Immature natural killer cell (primary cell): ENCODE results near the gene TBC1D14. TPM values are rescaled to one million over a fixed set of nuclear protein-coding genes. Genes with fewer than 3 reads are reported as not detected.
A peak's percentile ranks its signal among the peaks of the same experiment; 100 is the strongest.
"Not testable (repeated sequence)": the region's sequence is repeated elsewhere in the genome, so short reads cannot be mapped to it uniquely, and the experiment has no call there.

ENCODE experiments used
- DNase-seq, 3 donors: peaks; one replicate each; pipeline ENCODE4 v3.0.0; 2022; ENCODE audit warnings: mixed read lengths in 1 of 3
- H3K27ac Mint-ChIP-seq, 6 donors: one replicate each; pipeline ENCODE4 v1.8.0; 2020; ENCODE audit warnings: mixed read lengths in 6 of 6, mild to moderate bottlenecking in 5 of 6, inconsistent platforms in 4 of 6, moderate library complexity in 3 of 6
- H3K27me3 Mint-ChIP-seq, 3 donors: one replicate each; pipeline ENCODE4 v1.8.0; 2020 to 2021; ENCODE audit warnings: low read depth in 3 of 3, mild to moderate bottlenecking in 3 of 3, mixed read lengths in 3 of 3, moderate library complexity in 3 of 3, inconsistent platforms in 1 of 3
- H3K36me3 Mint-ChIP-seq, 3 donors: one replicate each; pipeline ENCODE4 v1.8.0; 2020; ENCODE audit warnings: mixed read lengths in 3 of 3, inconsistent platforms in 2 of 3, mild to moderate bottlenecking in 2 of 3
- H3K4me1 Mint-ChIP-seq, 2 donors: one replicate each; pipeline ENCODE4 v1.8.0; 2020; ENCODE audit warnings: inconsistent platforms in 2 of 2, mild to moderate bottlenecking in 2 of 2, mixed read lengths in 2 of 2, moderate library complexity in 1 of 2
- H3K4me3 Mint-ChIP-seq, 5 donors: one replicate each; pipeline ENCODE4 v1.8.0; 2020; ENCODE audit warnings: mild to moderate bottlenecking in 5 of 5, mixed read lengths in 5 of 5, inconsistent platforms in 3 of 5, moderate library complexity in 3 of 5
- H3K9me3 Mint-ChIP-seq, 6 donors: one replicate each; pipeline ENCODE4 v1.8.0; 2020; ENCODE audit warnings: mild to moderate bottlenecking in 6 of 6, mixed read lengths in 6 of 6, inconsistent platforms in 4 of 6, moderate library complexity in 3 of 6
- polyA plus RNA-seq, 3 donors: library from polyadenylated mRNA; unstranded; fragments of 300-500 nt; fragmentation: Illumina TruSeq; gene quantifications; one replicate each; pipeline ENCODE4 v1.2.3, GENCODE V29; 2021

TBC1D14 gene
- polyA plus RNA-seq, 3 donors from 2014 or later, result 25.6 to 39.8 (median 26.6) TPM

DNA sequence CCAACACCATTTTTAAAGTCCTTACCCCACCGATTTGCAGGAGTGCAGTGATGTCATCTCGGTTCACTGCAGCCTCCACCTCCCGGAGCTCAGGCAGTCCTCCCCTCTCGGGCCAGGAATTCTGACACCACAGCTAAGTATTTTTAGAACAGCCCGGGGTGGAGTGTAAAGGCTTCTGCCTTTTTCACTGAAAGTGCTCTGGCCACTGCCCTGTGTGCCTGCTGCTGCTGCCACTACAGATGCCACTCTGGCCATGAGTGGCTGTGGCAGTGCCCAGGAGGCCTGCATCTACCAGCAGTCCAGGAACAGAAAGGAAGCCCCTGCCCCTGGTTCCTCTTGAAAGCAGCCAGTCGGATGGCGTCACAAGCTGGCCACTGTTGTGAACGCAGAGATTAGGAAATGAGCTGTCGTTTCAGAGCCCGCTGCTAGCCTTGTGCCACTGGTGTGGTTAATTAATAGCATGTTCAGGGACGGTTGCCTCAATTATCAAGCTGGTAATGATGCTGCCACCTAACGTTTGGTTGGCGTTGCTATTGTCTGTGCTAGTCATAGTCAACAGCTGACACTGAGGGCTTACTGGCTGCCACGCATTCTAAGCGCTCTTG is 23.6 kb upstream of the TBC1D14 start:
- Mint-ChIP-seq H3K9me3 (no peaks in the 10 kb centered on the region), H3K27ac (peak overlapping the region; percentile 25 to 79 (median 64)), H3K4me1 (peaks cover 15 to 21% of the 10 kb centered on the region in 2 donors), H3K27me3 (no peaks in the 10 kb centered on the region), H3K36me3 (peaks cover 8 to 21% (median 8%) of the 10 kb centered on the region in 3 donors), H3K4me3 (no peak overlapping the region)
- peak in 2 of 3 donors; percentile 10 to 43 for DNase-seq

DNA sequence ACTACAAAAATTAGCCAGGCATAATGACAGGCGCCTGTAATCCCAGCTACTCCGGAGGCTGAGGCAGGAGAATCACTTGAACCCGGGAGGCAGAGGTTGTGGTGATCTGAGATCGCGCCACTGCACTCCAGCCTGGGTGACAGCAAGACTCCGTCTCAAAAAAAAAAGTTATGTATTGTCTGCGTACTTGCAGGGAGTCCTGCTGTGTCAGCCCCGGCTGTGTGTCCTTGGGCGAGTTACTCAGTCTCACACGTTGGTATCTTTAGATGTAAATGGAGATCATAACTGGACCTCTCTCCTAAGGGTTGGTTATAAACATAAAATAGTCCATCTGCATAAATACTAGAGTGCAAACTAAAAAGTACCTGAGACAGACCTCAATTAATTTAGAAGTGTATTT is 22.7 kb upstream of the TBC1D14 start:
- peak overlapping the region in 2 of 6 donors; percentile 14 to 19 for H3K27ac Mint-ChIP-seq
- peaks cover 24 to 29% of the 10 kb centered on the region in 2 donors for H3K4me1 Mint-ChIP-seq
- no peaks in the 10 kb centered on the region for H3K9me3 Mint-ChIP-seq
- peaks cover 4 to 12% (median 8%) of the 10 kb centered on the region in 3 donors for H3K36me3 Mint-ChIP-seq
- DNase-seq, result no peak
- no peak overlapping the region for H3K4me3 Mint-ChIP-seq
- no peaks in the 10 kb centered on the region for H3K27me3 Mint-ChIP-seq

DNA sequence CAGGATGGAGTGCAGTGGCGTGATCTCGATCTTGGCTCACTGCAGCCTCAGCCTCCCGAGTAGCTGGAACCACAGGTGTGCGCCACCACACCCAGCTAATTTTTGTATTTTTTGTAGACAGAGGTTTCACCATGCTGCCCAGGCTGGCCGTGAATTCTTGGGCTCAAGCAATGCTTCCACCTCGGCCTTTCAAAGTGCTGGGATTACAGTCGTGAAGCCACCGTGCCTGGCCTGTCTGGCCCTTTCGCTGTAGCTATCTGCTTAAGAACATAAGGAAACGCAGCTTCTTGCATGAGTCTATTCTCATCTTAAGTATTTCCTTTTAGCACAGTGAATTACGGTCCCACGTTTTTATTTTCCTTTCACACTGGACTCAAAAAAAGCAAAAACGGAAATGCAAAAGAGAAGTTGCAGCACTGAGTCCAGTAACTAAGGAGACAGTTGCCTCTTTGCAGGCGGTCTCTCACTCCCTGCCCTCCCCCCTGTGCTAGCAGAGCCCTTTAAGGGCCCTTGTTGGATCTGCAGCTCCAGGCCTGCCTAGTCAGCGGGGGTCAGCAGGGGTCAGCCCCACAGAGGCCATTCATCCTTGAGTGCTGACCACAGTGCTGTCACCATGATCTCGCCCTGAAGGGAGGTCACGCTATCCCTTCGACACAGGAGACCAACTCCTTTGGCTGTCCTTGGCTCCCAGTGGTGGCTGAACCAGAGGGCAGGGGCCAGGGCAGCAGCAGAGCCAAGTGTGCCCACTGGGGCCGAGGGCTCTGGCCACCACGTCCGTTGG is 21.8 kb upstream of the TBC1D14 start:
- H3K36me3 Mint-ChIP-seq, result peaks cover 4 to 5% (median 4%) of the 10 kb centered on the region in 3 donors
- DNase-seq, result no peak
- H3K4me3 Mint-ChIP-seq, result no peak overlapping the region
- no peaks in the 10 kb centered on the region for H3K27me3 Mint-ChIP-seq
- H3K27ac Mint-ChIP-seq, result no peak overlapping the region
- peaks cover 33 to 38% of the 10 kb centered on the region in 2 donors for H3K4me1 Mint-ChIP-seq
- H3K9me3 Mint-ChIP-seq, result peaks cover 0 to 2% (median 0%) of the 10 kb centered on the region in 6 donors

DNA sequence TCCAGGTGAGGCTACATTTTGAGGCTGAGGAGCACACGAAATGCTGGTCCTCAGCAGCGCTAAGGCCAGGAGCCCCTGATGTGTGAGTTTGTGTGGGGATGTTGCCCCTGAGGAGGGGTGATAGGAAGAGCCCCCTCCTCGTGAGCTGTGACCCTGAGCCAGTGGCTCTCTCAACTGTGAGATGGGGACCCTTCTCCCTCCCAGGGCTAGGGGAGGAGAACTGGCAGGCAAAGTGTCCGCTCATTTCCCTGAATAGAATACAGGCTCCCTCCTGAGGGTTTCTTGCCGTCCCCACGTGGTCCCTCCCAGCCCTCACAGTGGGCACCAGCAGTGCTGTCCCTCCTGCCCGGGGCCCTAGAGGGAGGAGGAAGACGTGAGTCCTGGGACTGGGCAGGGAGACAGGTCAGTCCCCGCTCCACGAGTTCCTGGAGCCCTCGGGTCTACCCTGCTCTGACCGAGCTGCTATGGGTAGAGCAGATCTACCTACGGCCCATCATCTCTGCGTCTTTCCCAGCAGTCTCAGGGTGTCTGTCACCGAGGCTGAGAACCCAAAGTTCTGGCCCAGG is 21.0 kb upstream of the TBC1D14 start:
- no peak overlapping the region for H3K27ac Mint-ChIP-seq
- H3K36me3 Mint-ChIP-seq, result peaks cover 0 to 4% (median 0%) of the 10 kb centered on the region in 3 donors
- H3K9me3 Mint-ChIP-seq, result peaks cover 0 to 2% (median 0%) of the 10 kb centered on the region in 6 donors
- H3K4me3 Mint-ChIP-seq, result no peak overlapping the region
- DNase-seq, result no peak
- peaks cover 40 to 45% of the 10 kb centered on the region in 2 donors for H3K4me1 Mint-ChIP-seq
- H3K27me3 Mint-ChIP-seq, result no peaks in the 10 kb centered on the region

DNA sequence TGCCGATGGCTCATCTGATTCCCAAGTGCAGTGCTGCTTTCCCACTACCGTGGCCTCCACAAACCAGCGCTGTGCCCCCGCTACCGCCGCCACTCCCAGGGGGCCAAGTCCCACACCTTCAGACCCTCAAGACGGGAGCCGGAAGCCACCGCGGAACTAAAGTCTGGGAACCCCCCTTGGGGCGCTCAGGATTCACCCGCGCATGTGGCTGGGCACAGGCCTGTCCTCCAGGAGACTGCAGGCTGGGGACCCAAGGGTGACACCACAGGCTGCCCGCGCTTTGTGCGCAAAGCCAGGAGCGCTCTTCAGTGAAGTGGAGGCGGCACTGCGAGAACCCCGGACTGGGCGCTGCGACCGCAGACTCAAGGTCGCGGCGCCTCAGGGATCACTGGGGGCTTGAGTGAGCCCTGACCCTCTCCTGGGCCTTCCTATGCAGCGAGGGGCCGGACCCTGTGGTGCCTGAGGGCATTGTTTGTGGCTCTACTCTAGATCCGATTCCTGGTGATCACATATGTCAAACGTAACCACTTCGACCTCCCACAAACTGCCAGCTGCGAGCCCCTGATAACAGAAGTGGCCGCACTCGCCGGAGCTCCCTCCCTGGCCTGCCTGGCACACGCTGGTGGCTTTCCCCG is 20.4 kb upstream of the TBC1D14 start:
- Mint-ChIP-seq H3K9me3 (peaks cover 0 to 2% (median 0%) of the 10 kb centered on the region in 6 donors), H3K27me3 (no peaks in the 10 kb centered on the region), H3K27ac (no peak overlapping the region), H3K4me1 (peaks cover 43 to 52% of the 10 kb centered on the region in 2 donors), H3K36me3 (peaks cover 0 to 4% (median 0%) of the 10 kb centered on the region in 3 donors), H3K4me3 (no peak overlapping the region)
- DNase-seq, result no peak

DNA sequence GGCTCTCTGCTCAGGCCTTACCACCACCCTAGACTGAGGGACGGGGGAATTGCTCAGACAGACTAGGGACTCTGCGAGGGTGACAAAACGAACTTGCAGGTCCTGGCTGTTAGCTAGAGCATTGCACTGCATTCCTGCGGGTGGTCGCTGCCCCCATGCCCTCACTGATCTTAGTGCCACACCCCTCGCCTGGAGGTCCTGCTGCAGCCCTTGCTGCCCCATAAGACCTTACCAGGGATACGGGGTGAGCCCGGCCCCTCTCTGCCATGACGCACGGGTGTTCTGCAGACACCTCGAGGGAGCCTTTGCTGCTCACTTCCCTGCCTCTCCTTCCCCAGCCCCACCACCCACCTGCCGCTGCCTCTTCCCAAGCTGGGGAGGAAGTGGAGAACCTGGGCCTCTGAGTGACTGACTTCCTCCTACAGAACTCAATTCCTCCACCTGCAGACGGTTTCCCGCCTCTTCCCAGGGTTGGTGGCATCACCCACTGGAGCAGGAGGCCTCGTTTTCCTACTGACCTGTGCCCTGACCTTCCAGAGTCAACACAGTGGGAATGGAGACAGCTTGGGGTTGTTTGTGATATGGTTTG is 19.8 kb upstream of the TBC1D14 start:
- no peak for DNase-seq
- H3K4me3 Mint-ChIP-seq, result no peak overlapping the region
- H3K27me3 Mint-ChIP-seq, result no peaks in the 10 kb centered on the region
- peaks cover 43 to 54% of the 10 kb centered on the region in 2 donors for H3K4me1 Mint-ChIP-seq
- peak overlapping the region in 1 of 6 donors; percentile 45 for H3K27ac Mint-ChIP-seq
- H3K9me3 Mint-ChIP-seq, result peaks cover 0 to 2% (median 0%) of the 10 kb centered on the region in 6 donors
- H3K36me3 Mint-ChIP-seq, result peaks cover 0 to 4% (median 0%) of the 10 kb centered on the region in 3 donors

DNA sequence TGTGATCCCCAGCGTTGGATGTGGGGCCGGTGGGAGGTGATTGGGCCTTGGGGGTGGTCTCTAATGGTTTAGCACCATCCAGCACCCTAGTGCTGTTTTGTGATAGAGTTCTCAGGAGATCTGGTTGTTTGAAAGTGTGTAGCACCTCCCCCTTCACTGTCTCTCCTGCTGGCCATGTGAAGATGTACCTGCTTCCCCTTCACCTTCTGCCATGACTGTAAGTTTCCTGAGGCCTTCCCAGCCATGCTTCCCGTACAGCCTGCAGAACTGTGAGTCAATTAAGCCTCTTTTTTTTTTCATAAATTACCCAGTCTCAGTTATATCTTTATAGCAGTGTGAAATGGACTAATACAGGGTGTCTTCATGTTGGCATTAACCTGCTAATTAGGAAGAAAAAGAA is 19.3 kb upstream of the TBC1D14 start:
- DNase-seq, result no peak
- Mint-ChIP-seq H3K36me3 (peaks cover 0 to 1% (median 0%) of the 10 kb centered on the region in 3 donors), H3K27ac (peak overlapping the region in 1 of 6 donors; percentile 45), H3K9me3 (peaks cover 0 to 2% (median 0%) of the 10 kb centered on the region in 6 donors), H3K4me1 (peaks cover 43 to 58% of the 10 kb centered on the region in 2 donors), H3K4me3 (no peak overlapping the region), H3K27me3 (no peaks in the 10 kb centered on the region)

DNA sequence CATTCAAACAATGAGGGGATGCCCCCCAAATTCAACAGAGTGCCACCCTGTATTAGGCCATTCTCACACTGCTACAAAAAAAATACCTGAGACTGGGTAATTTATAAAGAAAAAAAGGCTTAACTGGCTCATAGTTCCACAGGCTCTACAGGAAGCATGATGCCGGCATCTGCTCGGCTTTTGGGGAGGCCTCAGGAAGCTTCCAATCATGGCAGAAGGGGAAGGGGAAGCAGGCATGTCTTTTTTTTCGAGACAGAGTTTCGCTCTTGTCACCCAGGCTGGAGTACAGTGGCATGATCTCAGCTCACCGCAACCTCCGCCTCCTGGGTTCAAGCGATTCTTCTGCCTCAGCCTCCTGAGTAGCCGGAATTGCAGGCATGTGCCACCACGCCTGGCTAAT is 18.7 kb upstream of the TBC1D14 start:
- peak overlapping the region in 5 of 6 donors; percentile 11 to 77 (median 66) for H3K27ac Mint-ChIP-seq
- H3K9me3 Mint-ChIP-seq, DNase-seq, H3K4me3 Mint-ChIP-seq, H3K27me3 Mint-ChIP-seq, H3K36me3 Mint-ChIP-seq: not testable (repeated sequence)
- H3K4me1 Mint-ChIP-seq, result peaks cover 41 to 56% of the 10 kb centered on the region in 2 donors

DNA sequence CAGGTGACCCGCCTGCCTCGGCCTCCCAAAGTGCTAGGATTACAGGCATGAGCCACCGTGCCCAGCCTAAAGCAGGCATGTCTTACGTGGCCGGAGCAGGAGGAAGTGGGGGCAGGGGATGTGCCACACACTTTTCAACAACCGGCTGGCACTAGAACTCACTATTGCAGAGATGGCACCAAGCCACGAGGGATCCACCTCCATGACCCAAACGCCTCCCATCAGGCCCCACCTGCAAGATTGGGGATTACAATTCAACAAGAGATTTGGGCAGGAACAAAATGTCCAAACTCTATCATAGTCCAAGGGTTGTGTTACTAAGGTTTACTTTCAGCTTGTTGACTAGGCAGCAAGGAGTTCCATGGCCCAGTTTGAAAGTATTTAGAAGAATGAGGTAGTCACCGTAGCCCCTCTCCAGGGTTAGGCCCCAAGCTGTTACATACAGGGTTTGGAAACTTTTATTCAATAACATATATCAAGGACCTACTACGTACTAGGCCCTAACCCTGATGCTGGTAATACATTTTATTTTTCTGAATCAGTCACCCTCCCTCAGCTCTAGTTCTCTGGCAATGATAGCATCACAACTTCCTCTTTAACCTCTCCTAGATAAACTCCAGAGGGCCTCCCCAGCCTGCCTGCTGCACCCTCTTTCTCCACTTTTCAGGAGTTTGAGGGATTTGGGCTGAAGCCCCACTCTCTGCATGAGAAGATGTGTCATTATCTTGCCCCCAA is 18.0 kb upstream of the TBC1D14 start:
- H3K4me3 Mint-ChIP-seq, result peak overlapping the region; percentile 72 to 79 (median 74)
- peaks cover 0 to 2% (median 0%) of the 10 kb centered on the region in 6 donors for H3K9me3 Mint-ChIP-seq
- H3K36me3 Mint-ChIP-seq, result no peaks in the 10 kb centered on the region
- peaks cover 40 to 51% of the 10 kb centered on the region in 2 donors for H3K4me1 Mint-ChIP-seq
- peak overlapping the region; percentile 65 to 89 (median 80) for H3K27ac Mint-ChIP-seq
- H3K27me3 Mint-ChIP-seq, result no peaks in the 10 kb centered on the region
- DNase-seq, result no peak

DNA sequence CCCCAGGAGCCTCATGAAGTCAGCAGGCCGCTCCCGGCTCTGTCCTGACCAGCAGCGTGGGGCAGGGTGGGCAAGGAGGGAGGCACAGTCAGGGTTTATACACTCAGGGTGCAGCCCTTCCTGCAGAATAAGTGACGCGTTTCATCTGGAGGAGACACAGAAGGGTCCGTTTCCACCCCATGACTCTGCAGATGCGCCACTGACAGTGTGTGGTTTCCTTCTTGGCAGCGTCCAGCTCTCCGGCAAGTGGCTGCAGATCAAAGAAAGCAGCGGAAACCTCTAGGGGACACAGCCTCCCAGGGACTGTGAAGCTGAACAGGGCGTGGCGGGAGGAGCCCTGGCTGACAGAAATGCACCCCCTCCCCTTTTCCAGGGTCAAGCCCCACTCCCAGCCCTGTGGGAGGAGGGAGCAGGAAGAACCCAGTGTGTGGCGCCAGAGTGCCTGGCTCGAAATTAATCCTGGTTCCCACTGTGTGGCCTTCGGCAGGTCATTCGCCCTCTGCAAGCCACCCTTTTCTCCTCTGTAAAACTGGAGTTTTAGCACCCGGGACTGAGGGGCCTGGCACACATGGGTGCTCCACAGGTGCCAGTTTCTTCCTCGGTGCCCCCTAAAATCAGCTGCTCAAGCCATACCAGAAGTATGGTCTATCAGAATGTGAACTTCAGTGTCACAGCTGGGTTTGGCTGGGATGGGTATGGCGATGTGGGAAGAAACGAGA is 17.3 kb upstream of the TBC1D14 start:
- Mint-ChIP-seq H3K36me3 (no peaks in the 10 kb centered on the region), H3K4me3 (peak overlapping the region; percentile 72 to 79 (median 74)), H3K4me1 (peaks cover 48 to 49% of the 10 kb centered on the region in 2 donors), H3K9me3 (peaks cover 0 to 2% (median 0%) of the 10 kb centered on the region in 6 donors), H3K27ac (peak overlapping the region; percentile 74 to 89 (median 82)), H3K27me3 (no peaks in the 10 kb centered on the region)
- DNase-seq, result peak; percentile 49 to 60 (median 55)

DNA sequence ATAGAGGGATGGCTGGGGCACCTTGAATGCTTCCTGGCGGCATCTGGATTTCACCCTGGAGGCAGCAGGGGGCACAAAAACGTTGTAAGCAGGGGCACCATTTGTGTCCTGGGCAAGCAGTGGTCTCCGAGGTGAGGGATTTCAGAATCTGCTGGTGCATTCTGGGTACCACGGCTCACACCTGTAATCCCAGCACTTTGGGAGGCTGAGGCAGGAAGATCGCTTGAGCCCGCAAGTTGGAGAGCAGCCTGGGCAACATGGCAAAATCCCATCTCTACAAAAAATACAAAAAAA is 16.8 kb upstream of the TBC1D14 start:
- Mint-ChIP-seq H3K27me3 (no peaks in the 10 kb centered on the region), H3K4me1 (peaks cover 49 to 50% of the 10 kb centered on the region in 2 donors), H3K9me3 (peaks cover 0 to 2% (median 0%) of the 10 kb centered on the region in 6 donors), H3K27ac (peak overlapping the region in 4 of 6 donors; percentile 48 to 84 (median 68)), H3K4me3 (peak overlapping the region in 4 of 5 donors; percentile 72 to 79 (median 74)), H3K36me3 (no peaks in the 10 kb centered on the region)
- no peak for DNase-seq

DNA sequence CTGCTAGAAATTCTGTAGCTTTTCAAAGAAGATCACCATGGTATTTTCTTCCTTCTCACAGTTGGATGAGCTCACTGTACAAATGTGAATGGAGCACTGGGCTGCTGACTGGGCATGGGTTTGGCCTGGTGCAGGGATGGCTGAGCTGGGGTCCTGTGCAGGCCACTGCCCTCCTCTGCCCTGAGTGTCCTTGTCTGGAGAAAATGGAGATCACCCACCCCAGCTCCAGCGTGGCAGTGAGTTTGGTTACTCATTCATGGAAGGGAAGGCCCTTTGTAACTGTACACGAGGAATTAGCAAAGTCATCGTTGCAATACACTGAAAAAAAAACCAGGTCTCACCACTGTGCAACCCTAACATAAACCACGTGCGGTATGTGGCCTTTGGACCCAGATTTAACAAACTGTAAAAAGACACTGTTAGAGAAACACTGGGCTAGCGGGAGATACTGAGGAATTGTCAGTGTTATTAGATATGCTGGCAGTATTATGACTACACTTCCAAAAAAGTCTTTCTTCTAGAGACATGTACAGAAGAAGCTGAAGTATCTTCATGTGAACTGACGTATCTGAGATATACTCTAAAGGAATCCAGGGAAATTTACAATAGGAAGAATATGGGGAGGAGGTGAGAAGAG is 16.1 kb upstream of the TBC1D14 start:
- peak overlapping the region in 3 of 5 donors; percentile 15 to 57 (median 46) for H3K4me3 Mint-ChIP-seq
- H3K27me3 Mint-ChIP-seq, result no peaks in the 10 kb centered on the region

More for the DNA sequence above, 16.1 kb upstream of the TBC1D14 start:
- no peaks in the 10 kb centered on the region for H3K36me3 Mint-ChIP-seq
- no peak for DNase-seq
- H3K4me1 Mint-ChIP-seq, result peaks cover 49 to 51% of the 10 kb centered on the region in 2 donors
- H3K27ac Mint-ChIP-seq, result peak overlapping the region in 5 of 6 donors; percentile 63 to 94 (median 80)
- peaks cover 0 to 2% (median 0%) of the 10 kb centered on the region in 6 donors for H3K9me3 Mint-ChIP-seq
